WTC11 (cell line): ENCODE measurements around the gene NID2. TPM values are rescaled to one million over a fixed set of nuclear protein-coding genes. Genes with fewer than 3 reads are reported as not detected.

Source experiments
- ATAC-seq: fragments of 200-7000 bp; cut with Tn5 transposase; 2 replicates; pipeline ENCODE4 v1.10.0; 2021; ENCODE audit warnings: mild to moderate bottlenecking, moderate library complexity
- CTCF ChIA-PET: fragments of 300-600 bp; sonication (Branson Sonifier 250); formaldehyde crosslinking; loops from one replicate; lab custom pipeline; 2021; ENCODE audit warnings: antibody characterized with exemption; lab: Charles Lee
- POLR2A ChIA-PET: fragments of 350-600 bp; sonication (Branson Sonifier 250); formaldehyde crosslinking; loops from one replicate; lab custom pipeline; 2021; ENCODE audit warnings: antibody characterized with exemption; lab: Charles Lee
- DNase-seq: peaks from one replicate; pipeline ENCODE4 v3.0.0; 2021; ENCODE audit warnings: low spot score
- H3K27ac Mint-ChIP-seq: 2 replicates; pipeline ENCODE4 v1.8.0; 2021; ENCODE audit warnings: mixed read lengths
- H3K27me3 Mint-ChIP-seq: 2 replicates; pipeline ENCODE4 v1.8.0; 2021; ENCODE audit warnings: low read depth, mild to moderate bottlenecking, moderate library complexity, mixed read lengths
- H3K36me3 Mint-ChIP-seq: 2 replicates; pipeline ENCODE4 v1.8.0; 2021; ENCODE audit warnings: mixed read lengths
- H3K4me1 Mint-ChIP-seq: 2 replicates; pipeline ENCODE4 v1.8.0; 2022; ENCODE audit warnings: mixed read lengths
- H3K4me3 Mint-ChIP-seq: 2 replicates; pipeline ENCODE4 v1.8.0; 2021; ENCODE audit warnings: mild to moderate bottlenecking, moderate library complexity, mixed read lengths
- H3K9me3 Mint-ChIP-seq: 2 replicates; pipeline ENCODE4 v1.8.0; 2021; ENCODE audit warnings: mixed read lengths
- ESRRA ChIP-seq: sonication (generic); formaldehyde crosslinking; IDR thresholded peaks from 2 replicates; pipeline ENCODE4 v1.8.1; 2022; ENCODE audit warnings: mild to moderate bottlenecking, missing genetic modification reagents, borderline replicate concordance
- FOXJ3 ChIP-seq: sonication (generic); formaldehyde crosslinking; IDR thresholded peaks from 2 replicates; pipeline ENCODE4 v1.9.0; 2021; ENCODE audit warnings: missing genetic modification reagents, mild to moderate bottlenecking, borderline replicate concordance
- FOXP4 ChIP-seq: sonication (generic); formaldehyde crosslinking; IDR thresholded peaks from 2 replicates; pipeline ENCODE4 v1.8.0; 2022; ENCODE audit warnings: mild to moderate bottlenecking, missing genetic modification reagents
- MLX ChIP-seq: sonication (generic); formaldehyde crosslinking; IDR thresholded peaks from 2 replicates; pipeline ENCODE4 v1.8.1; 2023; ENCODE audit warnings: mild to moderate bottlenecking, missing genetic modification reagents, moderate library complexity
- NFYB ChIP-seq: sonication (generic); formaldehyde crosslinking; conservative IDR thresholded peaks from 2 replicates; pipeline ENCODE4 v1.8.0; 2022; ENCODE audit warnings: low read depth, missing genetic modification reagents
- NR2C2 ChIP-seq: sonication (generic); formaldehyde crosslinking; IDR thresholded peaks from 2 replicates; pipeline ENCODE4 v1.8.0; 2022; ENCODE audit warnings: mild to moderate bottlenecking, missing genetic modification reagents
- RORB ChIP-seq: fragments of 250-450 bp; sonication (Bioruptor Pico); IDR thresholded peaks from 2 replicates; pipeline ENCODE4 v1.9.0; 2021; ENCODE audit warnings: mild to moderate bottlenecking
- SMAD3 ChIP-seq: sonication (generic); formaldehyde crosslinking; IDR thresholded peaks from 2 replicates; pipeline ENCODE4 v1.8.0; 2022; ENCODE audit warnings: missing genetic modification reagents, mild to moderate bottlenecking, borderline replicate concordance
- SMAD4 ChIP-seq: sonication (generic); formaldehyde crosslinking; IDR thresholded peaks from 2 replicates; pipeline ENCODE4 v1.8.0; 2022; ENCODE audit warnings: mild to moderate bottlenecking, missing genetic modification reagents
- TP53 ChIP-seq: sonication (generic); formaldehyde crosslinking; IDR thresholded peaks from 2 replicates; pipeline ENCODE4 v1.8.1; 2023; ENCODE audit warnings: mild to moderate bottlenecking, missing genetic modification reagents
- ZNF121 ChIP-seq: sonication (generic); formaldehyde crosslinking; IDR thresholded peaks from 2 replicates; pipeline ENCODE4 v1.8.0; 2023; ENCODE audit warnings: missing genetic modification reagents
- ZNF425 ChIP-seq: fragments of 250-450 bp; sonication (Bioruptor Pico); conservative IDR thresholded peaks from 2 replicates; pipeline ENCODE4 v1.9.0; 2021; ENCODE audit warnings: mild to moderate bottlenecking
- total RNA-seq: library from RNA; stranded (reverse); gene quantifications from 3 replicates; pipeline ENCODE4 v1.2.3, GENCODE V29; 2021
- TF ChIP-seq, protein P1 (sequence below): sonication (generic); formaldehyde crosslinking; IDR thresholded peaks from 2 replicates; pipeline ENCODE4 v1.8.0; 2022; ENCODE audit warnings: missing genetic modification reagents
- TF ChIP-seq, protein P2 (sequence below): sonication (generic); formaldehyde crosslinking; conservative IDR thresholded peaks from 2 replicates; pipeline ENCODE4 v1.8.1; 2022; ENCODE audit warnings: mild to moderate bottlenecking, missing genetic modification reagents
- TF ChIP-seq, protein P3 (sequence below): sonication (generic); formaldehyde crosslinking; IDR thresholded peaks from 2 replicates; pipeline ENCODE4 v1.8.1; 2023; ENCODE audit warnings: mild to moderate bottlenecking, missing genetic modification reagents

NID2 gene
- total RNA-seq, 1 experiment from 2014 or later, result 5.4 TPM

DNA sequence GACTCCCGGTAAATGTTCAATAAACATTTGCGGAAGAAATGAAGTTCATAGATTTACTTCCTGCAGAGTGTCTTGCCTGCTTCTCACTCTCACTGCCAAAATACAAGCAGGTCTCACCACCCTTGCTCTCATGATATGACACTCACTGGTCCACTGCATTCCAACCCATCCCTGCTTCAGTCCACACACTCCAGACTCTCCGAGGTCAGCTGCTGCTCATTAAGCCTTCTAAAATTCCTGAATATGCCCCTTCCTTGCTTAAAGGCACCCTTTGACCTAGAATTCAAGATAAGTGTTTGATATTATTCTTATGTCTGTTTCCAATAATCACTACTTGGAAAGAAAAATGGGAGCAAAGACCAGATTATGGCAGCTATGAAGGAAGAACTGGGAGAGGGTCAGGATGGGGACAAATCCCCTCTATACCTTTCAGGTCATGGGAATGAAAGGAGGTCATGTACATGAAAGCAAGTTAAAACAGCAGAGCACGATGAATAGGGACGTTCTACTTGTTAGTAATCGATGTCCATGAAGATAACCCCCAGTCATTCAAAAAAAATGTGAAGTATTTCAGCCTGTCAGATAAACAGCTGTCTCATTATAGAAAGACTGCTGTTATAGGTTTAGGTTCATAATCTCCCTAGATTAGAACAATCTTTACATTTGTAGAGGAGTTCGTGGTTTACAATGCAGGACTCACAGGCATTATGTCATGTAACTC, 10.5 kb upstream of the NID2 start (continued):
- TF ChIP-seq, protein P1, sequence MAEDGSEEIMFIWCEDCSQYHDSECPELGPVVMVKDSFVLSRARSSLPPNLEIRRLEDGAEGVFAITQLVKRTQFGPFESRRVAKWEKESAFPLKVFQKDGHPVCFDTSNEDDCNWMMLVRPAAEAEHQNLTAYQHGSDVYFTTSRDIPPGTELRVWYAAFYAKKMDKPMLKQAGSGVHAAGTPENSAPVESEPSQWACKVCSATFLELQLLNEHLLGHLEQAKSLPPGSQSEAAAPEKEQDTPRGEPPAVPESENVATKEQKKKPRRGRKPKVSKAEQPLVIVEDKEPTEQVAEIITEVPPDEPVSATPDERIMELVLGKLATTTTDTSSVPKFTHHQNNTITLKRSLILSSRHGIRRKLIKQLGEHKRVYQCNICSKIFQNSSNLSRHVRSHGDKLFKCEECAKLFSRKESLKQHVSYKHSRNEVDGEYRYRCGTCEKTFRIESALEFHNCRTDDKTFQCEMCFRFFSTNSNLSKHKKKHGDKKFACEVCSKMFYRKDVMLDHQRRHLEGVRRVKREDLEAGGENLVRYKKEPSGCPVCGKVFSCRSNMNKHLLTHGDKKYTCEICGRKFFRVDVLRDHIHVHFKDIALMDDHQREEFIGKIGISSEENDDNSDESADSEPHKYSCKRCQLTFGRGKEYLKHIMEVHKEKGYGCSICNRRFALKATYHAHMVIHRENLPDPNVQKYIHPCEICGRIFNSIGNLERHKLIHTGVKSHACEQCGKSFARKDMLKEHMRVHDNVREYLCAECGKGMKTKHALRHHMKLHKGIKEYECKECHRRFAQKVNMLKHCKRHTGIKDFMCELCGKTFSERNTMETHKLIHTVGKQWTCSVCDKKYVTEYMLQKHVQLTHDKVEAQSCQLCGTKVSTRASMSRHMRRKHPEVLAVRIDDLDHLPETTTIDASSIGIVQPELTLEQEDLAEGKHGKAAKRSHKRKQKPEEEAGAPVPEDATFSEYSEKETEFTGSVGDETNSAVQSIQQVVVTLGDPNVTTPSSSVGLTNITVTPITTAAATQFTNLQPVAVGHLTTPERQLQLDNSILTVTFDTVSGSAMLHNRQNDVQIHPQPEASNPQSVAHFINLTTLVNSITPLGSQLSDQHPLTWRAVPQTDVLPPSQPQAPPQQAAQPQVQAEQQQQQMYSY (CRISPR knock-in tag), result no peak
- TF ChIP-seq, all 79 proteins: peak for 0

- ATAC-seq (no peak), DNase-seq (no peak)
- H3K27me3 Mint-ChIP-seq, result no peaks in the 10 kb centered on the region; the same call in 1 of the 2 replicates
- H3K27ac Mint-ChIP-seq, result no peak overlapping the region
- no peaks in the 10 kb centered on the region for H3K36me3 Mint-ChIP-seq
- TF ChIP-seq MLX (CRISPR knock-in tag) (no peak), RORB (CRISPR knock-in tag) (no peak), TP53 (no peak), FOXP4 (no peak), SMAD3 (CRISPR knock-in tag) (no peak)
- TF ChIP-seq, protein P2, sequence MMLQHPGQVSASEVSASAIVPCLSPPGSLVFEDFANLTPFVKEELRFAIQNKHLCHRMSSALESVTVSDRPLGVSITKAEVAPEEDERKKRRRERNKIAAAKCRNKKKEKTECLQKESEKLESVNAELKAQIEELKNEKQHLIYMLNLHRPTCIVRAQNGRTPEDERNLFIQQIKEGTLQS (CRISPR knock-in tag), result no peak
- no peaks in the 10 kb centered on the region for H3K4me1 Mint-ChIP-seq
- ChIA-PET CTCF (no interaction called here), POLR2A (no interaction called here)
- H3K4me3 Mint-ChIP-seq, result no peak overlapping the region
- no peaks in the 10 kb centered on the region for H3K9me3 Mint-ChIP-seq
Observed at GRCh38 chr14:52078721-52079120, 9.9 kb upstream of the NID2 start.

GRCh38 chr14:52078095-52078531, 9.3 kb upstream of the NID2 start:
- Mint-ChIP-seq H3K27ac (no peak overlapping the region), H3K4me1 (no peaks in the 10 kb centered on the region), H3K4me3 (no peak overlapping the region), H3K36me3 (no peaks in the 10 kb centered on the region), H3K27me3 (no peaks in the 10 kb centered on the region; the same call in 1 of the 2 replicates), H3K9me3 (no peaks in the 10 kb centered on the region)
- DNase-seq (no peak), ATAC-seq (no peak)
- CTCF ChIA-PET, result no interaction called here
- TF ChIP-seq, protein P3, sequence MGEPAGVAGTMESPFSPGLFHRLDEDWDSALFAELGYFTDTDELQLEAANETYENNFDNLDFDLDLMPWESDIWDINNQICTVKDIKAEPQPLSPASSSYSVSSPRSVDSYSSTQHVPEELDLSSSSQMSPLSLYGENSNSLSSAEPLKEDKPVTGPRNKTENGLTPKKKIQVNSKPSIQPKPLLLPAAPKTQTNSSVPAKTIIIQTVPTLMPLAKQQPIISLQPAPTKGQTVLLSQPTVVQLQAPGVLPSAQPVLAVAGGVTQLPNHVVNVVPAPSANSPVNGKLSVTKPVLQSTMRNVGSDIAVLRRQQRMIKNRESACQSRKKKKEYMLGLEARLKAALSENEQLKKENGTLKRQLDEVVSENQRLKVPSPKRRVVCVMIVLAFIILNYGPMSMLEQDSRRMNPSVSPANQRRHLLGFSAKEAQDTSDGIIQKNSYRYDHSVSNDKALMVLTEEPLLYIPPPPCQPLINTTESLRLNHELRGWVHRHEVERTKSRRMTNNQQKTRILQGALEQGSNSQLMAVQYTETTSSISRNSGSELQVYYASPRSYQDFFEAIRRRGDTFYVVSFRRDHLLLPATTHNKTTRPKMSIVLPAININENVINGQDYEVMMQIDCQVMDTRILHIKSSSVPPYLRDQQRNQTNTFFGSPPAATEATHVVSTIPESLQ, result no peak
- POLR2A ChIA-PET, result no interaction called here

GRCh38 chr14:52077256-52077979, 8.6 kb upstream of the NID2 start:
- Mint-ChIP-seq H3K27me3 (peaks cover 3% of the 10 kb centered on the region; the same call in 1 of the 2 replicates), H3K36me3 (no peaks in the 10 kb centered on the region), H3K9me3 (no peaks in the 10 kb centered on the region), H3K27ac (no peak overlapping the region), H3K4me3 (no peak overlapping the region), H3K4me1 (peaks cover 2% of the 10 kb centered on the region; the same call in 1 of the 2 replicates)
- ChIA-PET POLR2A (no interaction called here), CTCF (no interaction called here)
- DNase-seq, result no peak
- ATAC-seq, result no peak
- no peak for TF ChIP-seq FOXJ3 (CRISPR knock-in tag)
- TF ChIP-seq SMAD4 (CRISPR knock-in tag), result no peak
- no peak for TF ChIP-seq ZNF121
- no peak for TF ChIP-seq ZNF425
- TF ChIP-seq, protein P3, result no peak
- TF ChIP-seq NR2C2, result no peak
- TF ChIP-seq NFYB, result no peak
- TF ChIP-seq ESRRA (CRISPR knock-in tag), result no peak
